Heart left ventricle (tissue), 16 donors: ENCODE results near the gene ENTR1. TPM values are rescaled to one million over a fixed set of nuclear protein-coding genes. Genes with fewer than 3 reads are reported as not detected.

Source experiments
- ATAC-seq, 4 donors: fragments of 200-7000 bp; cut with Tn5 transposase; one replicate each; pipeline ENCODE4 v1.9.1; 2020 to 2022; ENCODE audit warnings: moderate library complexity in 4 of 4, mild to moderate bottlenecking in 3 of 4, moderate number of reproducible peaks in 1 of 4
- DNase-seq, 5 donors: peaks; one replicate each; pipeline ENCODE4 v3.0.0-alpha.2; 2020
- H3K27ac ChIP-seq, 12 donors: fragments of 200-600 bp; sonication (generic) in 4 of 12; one replicate each; pipeline versions ENCODE4 v1.5.0 to v1.8.0; 2016 to 2022; ENCODE audit warnings: mild to moderate bottlenecking in 2 of 12
- H3K27me3 ChIP-seq, 9 donors: fragments of 200-600 bp; sonication (generic) in 2 of 9; one replicate each; pipeline versions ENCODE4 v1.5.1 to v1.8.0; 2016 to 2022; ENCODE audit warnings: mild to moderate bottlenecking in 3 of 9
- H3K36me3 ChIP-seq, 9 donors: fragments of 200-600 bp; sonication (generic) in 2 of 9; one replicate each; pipeline versions ENCODE4 v1.5.0 to v1.8.0; 2018 to 2022; ENCODE audit warnings: mild to moderate bottlenecking in 2 of 9
- H3K4me1 ChIP-seq, 12 donors: fragments of 200-600 bp; sonication (generic) in 4 of 12; one replicate each; pipeline versions ENCODE4 v1.5.0 to v1.8.0; 2016 to 2022; ENCODE audit warnings: mild to moderate bottlenecking in 3 of 12
- H3K4me3 ChIP-seq, 12 donors: fragments of 200-600 bp; sonication (generic) in 4 of 12; one replicate each; pipeline versions ENCODE4 v1.5.0 to v1.8.0; 2017 to 2022; ENCODE audit warnings: mild to moderate bottlenecking in 9 of 12, moderate library complexity in 4 of 12
- H3K9me3 ChIP-seq, 12 donors: fragments of 200-600 bp; sonication (generic) in 4 of 12; one replicate each; pipeline versions ENCODE4 v1.5.0 to v1.8.0; 2016 to 2022; ENCODE audit warnings: mild to moderate bottlenecking in 1 of 12
- POLR2A ChIP-seq, 2 donors: fragments of 450-650 bp; IDR thresholded peaks; one replicate each; pipeline ENCODE4 v1.6.1; 2017; ENCODE audit warnings: antibody characterized with exemption in 2 of 2, mild to moderate bottlenecking in 2 of 2, moderate library complexity in 2 of 2
- WGBS, 4 donors: extraction: QIAGEN DNeasy Blood & Tissue Kit in 2 of 4; methylation state at CpG; one replicate each; pipeline versions ENCODE4 v1.1.5 to v1.1.7; 2013 to 2018; 5-methylcytosine and 5-hydroxymethylcytosine counted together
- intact Hi-C, 10 donors: fragments of 100-400 bp; cut with DNase I; formaldehyde crosslinking; loops; one replicate each; pipeline versions ENCODE4 v1.11.1 to v1.14.2; 2022
- polyA plus RNA-seq, 2 donors: library from polyadenylated mRNA; stranded (reverse); fragments of 200-250 nt; gene quantifications; one replicate each; pipeline ENCODE4 v1.2.3, GENCODE V29; 2013
- total RNA-seq, 9 donors: library from RNA; depleted of rRNA in 2 of 9; stranded (reverse); fragments of >200 nt in 2 of 9; fragmentation: NEBNext Ultra II Directional in 3 of 9; extraction: Animal tissue kit (Norgen Biotek cat#: 25700) in 3 of 9; gene quantifications; one replicate each; pipeline versions ENCODE4 v1.1.0 to v1.2.4, GENCODE V29; 2016 to 2023
- TF ChIP-seq, protein P1 (sequence below), 12 donors: fragments of 200-600 bp; sonication (generic) in 4 of 12; IDR thresholded peaks; one replicate each; pipeline versions ENCODE4 v1.5.0 to v1.8.0; 2018 to 2022; ENCODE audit warnings: antibody characterized with exemption in 12 of 12, mild to moderate bottlenecking in 5 of 12
- donor health status: ischemic (EF 13 %, LVEDD 7.1; RV severe dilation, severe dysfunction).
- donor health status: healthy with polysubstance abuse.
- donor health status: DM: no; HTN: yes; CAD: no.
- donor health status: DM: no; HTN: no; CAD: no.
- donor health status: ischemic (EF 25% LVEDD 6.9; RV normal size, moderate dysfunction).
- donor health status: ischemic (EF 25% LVEDD 5.7; RV mildly dilated, moderate dysfunction).
- donor health status: healthy.
- donor health status: DM: yes; HTN: yes; CAD: no.
- donor health status: ischemic (EF 35%, LVEDD 5.7; RV mildly dilated, moderate dysfunction).
- donor health status: nonischemic (EF 11% LVEDD 7.7; RV severe dilation, severe dysfunction).
- donor health status: DM: yes; HTN: yes; CAD: no.
- donor health status: PGD.
- donor health status: ischemic (EF 29% LVEDD 5.4; RV normal size, mild dysfunction).
- donor health status: nonischemic (EF 23%, LVEDD 6.1; RV moderate dilation, normal function).

The ENTR1 gene
- total and polyA plus RNA-seq, 11 donors: 11.8 to 27.7 (median 18.4) TPM

DNA sequence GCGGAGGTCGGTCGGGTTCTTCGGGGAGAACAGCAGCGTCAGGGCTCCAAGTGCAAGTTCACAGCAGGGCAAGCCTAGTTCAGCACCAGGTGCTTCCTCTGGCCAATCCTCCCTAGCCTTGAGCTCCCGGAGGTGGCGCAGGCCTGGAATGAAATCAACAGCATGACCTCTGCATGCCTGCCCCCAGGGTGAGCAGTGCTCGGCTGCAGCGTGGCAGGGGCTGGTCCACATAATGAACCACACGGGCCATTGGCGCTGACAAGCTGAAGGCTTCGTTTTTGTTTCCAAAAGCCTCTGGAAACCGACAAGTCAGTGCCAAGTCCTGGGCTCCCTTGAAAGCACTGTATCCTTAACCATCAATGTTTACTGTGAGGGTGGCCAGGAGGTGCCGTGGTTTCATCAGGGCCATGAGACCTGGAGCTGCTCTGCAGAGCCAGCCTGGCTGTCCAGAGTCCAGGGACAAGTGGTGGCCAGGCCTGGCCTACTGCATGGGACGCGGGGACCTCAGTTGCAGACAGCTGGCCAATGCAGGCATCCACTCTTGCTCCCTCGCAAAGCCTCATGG lies 31.3 kb upstream of the ENTR1 start:
- H3K36me3 ChIP-seq: peaks cover 0 to 69% (median 61%) of the 10 kb centered on the region in 9 donors

DNA sequence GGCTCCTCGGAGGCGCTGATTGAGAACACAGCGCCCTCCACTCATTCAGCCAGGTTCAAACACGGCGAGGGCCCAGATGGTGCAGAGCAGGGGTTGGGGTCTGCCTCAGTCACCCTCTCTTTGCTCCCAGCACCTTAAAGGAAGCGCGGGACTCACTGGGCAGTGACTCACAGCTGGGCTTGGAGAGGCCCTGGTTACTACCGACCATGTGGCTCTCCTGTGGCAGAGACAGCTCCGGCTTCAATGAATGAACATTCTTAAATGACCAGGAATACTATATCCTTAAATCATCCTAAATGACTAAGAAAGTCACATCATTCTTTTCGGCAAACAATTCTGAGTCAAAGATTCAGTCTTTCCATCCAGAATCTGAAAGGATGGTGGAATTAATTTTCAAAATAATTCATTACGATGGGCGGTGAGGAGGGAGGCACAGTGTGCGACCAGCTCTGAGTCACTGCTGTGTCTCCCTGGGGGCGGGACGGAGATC lies 30.8 kb upstream of the ENTR1 start:
- Histone ChIP-seq H3K27ac (peak overlapping the region in 1 of 12 donors; percentile 82), H3K4me3 (no peak overlapping the region), H3K27me3 (no peaks in the 10 kb centered on the region), H3K36me3 (peaks cover 0 to 63% (median 58%) of the 10 kb centered on the region in 9 donors), H3K4me1 (peaks cover 8 to 41% (median 27%) of the 10 kb centered on the region in 12 donors), H3K9me3 (no peaks in the 10 kb centered on the region)
- no peak for TF ChIP-seq POLR2A (IDR thresholded peaks at IDR 0.05)
- TF ChIP-seq, protein P1, sequence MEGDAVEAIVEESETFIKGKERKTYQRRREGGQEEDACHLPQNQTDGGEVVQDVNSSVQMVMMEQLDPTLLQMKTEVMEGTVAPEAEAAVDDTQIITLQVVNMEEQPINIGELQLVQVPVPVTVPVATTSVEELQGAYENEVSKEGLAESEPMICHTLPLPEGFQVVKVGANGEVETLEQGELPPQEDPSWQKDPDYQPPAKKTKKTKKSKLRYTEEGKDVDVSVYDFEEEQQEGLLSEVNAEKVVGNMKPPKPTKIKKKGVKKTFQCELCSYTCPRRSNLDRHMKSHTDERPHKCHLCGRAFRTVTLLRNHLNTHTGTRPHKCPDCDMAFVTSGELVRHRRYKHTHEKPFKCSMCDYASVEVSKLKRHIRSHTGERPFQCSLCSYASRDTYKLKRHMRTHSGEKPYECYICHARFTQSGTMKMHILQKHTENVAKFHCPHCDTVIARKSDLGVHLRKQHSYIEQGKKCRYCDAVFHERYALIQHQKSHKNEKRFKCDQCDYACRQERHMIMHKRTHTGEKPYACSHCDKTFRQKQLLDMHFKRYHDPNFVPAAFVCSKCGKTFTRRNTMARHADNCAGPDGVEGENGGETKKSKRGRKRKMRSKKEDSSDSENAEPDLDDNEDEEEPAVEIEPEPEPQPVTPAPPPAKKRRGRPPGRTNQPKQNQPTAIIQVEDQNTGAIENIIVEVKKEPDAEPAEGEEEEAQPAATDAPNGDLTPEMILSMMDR (IDR thresholded peaks at IDR 0.05): no peak
- DNase-seq: no peak
- intact Hi-C loops: no loop called here
- 88 to 95% (median 91%) methylated on average over 15 of the region's 15 CpGs for WGBS, 4 donors
- no peak for ATAC-seq

More for the DNA sequence above, 31.3 kb upstream of the ENTR1 start:
- H3K4me3 ChIP-seq: no peak overlapping the region
- DNase-seq (no peak), ATAC-seq (no peak)
- intact Hi-C loops: no loop called here
- H3K4me1 ChIP-seq: peaks cover 8 to 36% (median 24%) of the 10 kb centered on the region in 12 donors
- no peaks in the 10 kb centered on the region for H3K27me3 ChIP-seq
- H3K9me3 ChIP-seq: no peaks in the 10 kb centered on the region
- H3K27ac ChIP-seq: no peak overlapping the region
- WGBS, 4 donors: 83 to 88% (median 85%) methylated on average over 14 to 17 of the region's 17 CpGs
- TF ChIP-seq POLR2A (IDR thresholded peaks at IDR 0.05): no peak
- TF ChIP-seq, protein P1 (IDR thresholded peaks at IDR 0.05): no peak

DNA sequence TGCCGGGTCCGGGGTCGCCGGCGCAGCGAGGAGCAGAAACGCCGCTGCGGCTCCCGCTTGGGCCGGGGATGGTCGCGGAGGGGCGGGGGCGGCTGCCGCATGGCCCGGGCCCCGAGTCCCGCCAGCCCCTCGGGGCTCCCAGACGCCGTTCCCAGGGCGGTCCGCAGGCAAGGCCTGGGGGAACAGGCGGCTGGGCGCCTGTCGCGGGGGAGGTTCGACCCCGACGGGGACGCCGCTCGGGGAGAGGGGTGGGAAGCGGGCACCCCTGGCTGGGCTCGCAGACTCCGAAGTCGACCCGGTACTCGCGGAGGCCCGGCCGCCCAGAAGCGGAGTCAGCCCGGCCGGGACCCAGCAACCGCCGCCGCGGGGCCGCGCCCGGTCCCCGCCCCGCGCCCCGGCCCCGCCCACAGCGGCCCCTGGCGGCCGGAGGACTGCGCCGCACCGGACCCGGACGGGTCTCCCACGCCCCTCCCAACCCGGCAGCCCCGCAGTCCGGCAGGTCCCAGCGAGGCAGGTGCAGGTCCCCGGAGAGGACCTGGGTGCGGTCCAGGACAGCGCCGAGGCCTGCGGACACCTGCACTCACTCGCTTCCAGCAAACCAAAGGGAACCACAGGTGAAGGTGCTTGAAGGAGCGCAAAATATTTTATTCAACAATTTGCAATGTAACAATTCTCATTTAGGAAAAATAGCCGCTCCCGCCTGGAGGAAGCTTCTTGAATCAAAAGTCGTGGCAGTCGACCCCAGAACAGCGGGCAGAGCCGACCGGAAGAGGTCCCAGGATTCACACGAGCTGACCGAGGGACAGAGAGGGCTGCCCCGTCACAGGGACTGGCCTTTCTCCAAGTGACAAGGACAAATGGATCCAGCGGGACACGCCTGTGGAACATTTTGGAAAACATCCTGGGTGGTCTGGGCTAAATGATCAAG lies 29.3 kb upstream of the ENTR1 start, which contains the start of gene INPP5E:
TSS of gene INPP5E (minus strand) at position 365 of the 928 bp plus-strand sequence. CDS start 426 bp downstream, outside the sequence.
- intact Hi-C loops: loop anchor here in 1 of 10 donors (5.0 kb wide), 1 partner anchor 37 kb away; the partner anchor contains the start of gene SNAPC4
- peaks cover 8 to 44% (median 30%) of the 10 kb centered on the region in 12 donors for H3K4me1 ChIP-seq
- no peaks in the 10 kb centered on the region for H3K27me3 ChIP-seq
- no peaks in the 10 kb centered on the region for H3K9me3 ChIP-seq
- H3K27ac ChIP-seq: peak within 1 kb of the TSS; percentile 50 to 92 (median 86)
- peaks cover 0 to 58% (median 48%) of the 10 kb centered on the region in 9 donors for H3K36me3 ChIP-seq
- WGBS, 4 donors: 4 to 23% (median 5%) methylated on average over 14 to 90 of the region's 90 CpGs
- peak; percentile 37 to 89 (median 79) for ATAC-seq
- peak within 1 kb of the TSS; percentile 64 to 99 (median 95) for H3K4me3 ChIP-seq
- peak; percentile 76 to 90 (median 79) for DNase-seq
- TF ChIP-seq, protein P1 (IDR thresholded peaks at IDR 0.05): peak; percentile 49 to 98 (median 74)
- TF ChIP-seq POLR2A (IDR thresholded peaks at IDR 0.05): peak in 1 of 2 donors; percentile 17
